Calu3 (cell line): ENCODE data around the gene GRN. TPM values are rescaled to one million over a fixed set of nuclear protein-coding genes. Genes with fewer than 3 reads are reported as not detected.

Experiments
- BruUV-seq: library from RNA; stranded (reverse); fragments of 400-500 nt; replicated peaks from 2 replicates; lab custom pipeline; 2021; lab: Mats Ljungman, UMichigan
- CTCF ChIA-PET: fragments of 300-600 bp; sonication (Branson Sonifier 250); formaldehyde crosslinking; loops from one replicate; lab custom pipeline; 2022; ENCODE audit warnings: antibody characterized with exemption; lab: Charles Lee
- DNase-seq: peaks from one replicate; pipeline ENCODE4 v3.0.0; 2022
- H3K27ac Mint-ChIP-seq: one replicate; pipeline ENCODE4 v1.8.0; 2022; ENCODE audit warnings: mixed read lengths; ENCODE audit not compliant: unreplicated experiment
- H3K27me3 Mint-ChIP-seq: one replicate; pipeline ENCODE4 v1.8.0; 2022; ENCODE audit warnings: mixed read lengths; ENCODE audit not compliant: unreplicated experiment
- H3K36me3 Mint-ChIP-seq: one replicate; pipeline ENCODE4 v1.8.0; 2022; ENCODE audit warnings: mild to moderate bottlenecking, moderate library complexity, mixed read lengths; ENCODE audit not compliant: insufficient read depth, unreplicated experiment
- H3K4me1 Mint-ChIP-seq: one replicate; pipeline ENCODE4 v1.8.0; 2022; ENCODE audit warnings: mild to moderate bottlenecking, low read depth, mixed read lengths; ENCODE audit not compliant: unreplicated experiment
- H3K4me3 Mint-ChIP-seq: one replicate; pipeline ENCODE4 v1.8.0; 2022; ENCODE audit warnings: mild to moderate bottlenecking, low read depth, moderate library complexity, mixed read lengths; ENCODE audit not compliant: unreplicated experiment
- H3K9me3 Mint-ChIP-seq: one replicate; pipeline ENCODE4 v1.8.0; 2022; ENCODE audit warnings: low read depth, mixed read lengths; ENCODE audit not compliant: unreplicated experiment
- intact Hi-C: fragments of 100-400 bp; cut with micrococcal nuclease; formaldehyde crosslinking; loops from one replicate; pipeline ENCODE4 v1.10.0; 2022; ENCODE audit not compliant: unreplicated experiment
- total RNA-seq: library from RNA; stranded (reverse); gene quantifications from 2 replicates; pipeline ENCODE4 v1.2.3, GENCODE V29; 2022
- TF ChIP-seq, protein P1 (sequence below): fragments of 200-600 bp; IDR thresholded peaks from one replicate; pipeline ENCODE4 v1.8.0; 2022; ENCODE audit warnings: antibody characterized with exemption; ENCODE audit not compliant: unreplicated experiment

Gene GRN
- total RNA-seq, 1 experiment from 2014 or later: 376 TPM

DNA sequence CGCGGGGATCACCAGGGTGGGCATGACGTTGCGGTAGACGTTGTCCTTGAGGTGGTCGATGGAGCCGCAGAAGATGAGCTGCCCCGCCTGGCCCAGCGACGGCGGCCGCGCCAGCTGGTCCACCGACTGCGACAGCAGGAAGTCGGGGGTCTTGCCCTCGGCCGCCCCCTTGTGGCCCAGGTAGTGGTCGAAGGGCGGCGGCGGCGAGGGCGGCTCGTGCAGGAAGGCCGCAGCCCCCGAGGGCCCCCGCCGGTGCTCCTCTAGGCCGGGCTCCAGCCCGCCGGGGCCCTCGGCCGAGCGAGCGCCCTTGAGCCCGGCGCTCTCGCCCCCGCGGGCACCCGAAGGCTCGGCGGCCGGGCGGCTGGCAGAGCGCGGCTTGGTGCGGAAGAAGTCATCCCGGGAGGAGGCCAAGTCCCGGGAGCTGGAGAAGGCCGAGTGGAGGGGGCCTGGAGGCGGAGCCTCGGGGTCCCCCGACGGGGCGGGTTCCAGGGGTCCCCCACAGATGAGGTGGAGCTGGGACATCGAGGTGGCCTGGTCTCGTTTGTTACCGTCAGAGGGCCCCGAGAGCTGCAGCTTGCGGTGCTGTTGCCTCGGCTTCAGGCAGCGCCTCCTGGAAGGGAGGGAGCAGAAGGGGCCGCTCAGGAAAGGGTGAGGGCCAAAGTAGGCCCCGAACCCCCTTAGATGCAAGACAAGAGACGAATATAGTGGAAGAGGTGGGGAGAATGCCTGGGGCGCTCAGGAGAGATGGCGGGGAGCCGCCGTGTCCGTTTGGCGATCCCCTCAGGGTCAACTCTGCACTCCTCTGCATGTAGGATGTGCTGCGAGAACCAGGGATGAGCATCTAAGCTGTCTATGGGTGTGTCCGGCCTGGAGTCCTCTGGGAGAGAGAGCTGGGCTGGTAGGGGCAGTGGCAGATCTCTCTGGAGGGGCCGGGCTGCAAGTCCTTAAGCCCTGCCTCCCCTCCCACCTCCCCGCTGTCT lies 9.8 kb downstream of the GRN start:
- CTCF ChIA-PET: interaction anchor here (0.5 to 1.6 kb wide), 3 partner anchors 168 to 799 kb away, joined by 3 to 9 read pairs (median 4); partner anchors contain the start of gene CCDC43
- Mint-ChIP-seq H3K9me3 (no peaks in the 10 kb centered on the region), H3K27me3 (peaks cover 45% of the 10 kb centered on the region), H3K4me3 (peak overlapping the region; percentile 32), H3K27ac (no peak overlapping the region), H3K4me1 (peaks cover under 1% of the 10 kb centered on the region), H3K36me3 (peaks cover 14% of the 10 kb centered on the region)
- no peak for DNase-seq
- BruUV-seq: no TSS peak
- intact Hi-C loops: no loop called here
- TF ChIP-seq, protein P1, sequence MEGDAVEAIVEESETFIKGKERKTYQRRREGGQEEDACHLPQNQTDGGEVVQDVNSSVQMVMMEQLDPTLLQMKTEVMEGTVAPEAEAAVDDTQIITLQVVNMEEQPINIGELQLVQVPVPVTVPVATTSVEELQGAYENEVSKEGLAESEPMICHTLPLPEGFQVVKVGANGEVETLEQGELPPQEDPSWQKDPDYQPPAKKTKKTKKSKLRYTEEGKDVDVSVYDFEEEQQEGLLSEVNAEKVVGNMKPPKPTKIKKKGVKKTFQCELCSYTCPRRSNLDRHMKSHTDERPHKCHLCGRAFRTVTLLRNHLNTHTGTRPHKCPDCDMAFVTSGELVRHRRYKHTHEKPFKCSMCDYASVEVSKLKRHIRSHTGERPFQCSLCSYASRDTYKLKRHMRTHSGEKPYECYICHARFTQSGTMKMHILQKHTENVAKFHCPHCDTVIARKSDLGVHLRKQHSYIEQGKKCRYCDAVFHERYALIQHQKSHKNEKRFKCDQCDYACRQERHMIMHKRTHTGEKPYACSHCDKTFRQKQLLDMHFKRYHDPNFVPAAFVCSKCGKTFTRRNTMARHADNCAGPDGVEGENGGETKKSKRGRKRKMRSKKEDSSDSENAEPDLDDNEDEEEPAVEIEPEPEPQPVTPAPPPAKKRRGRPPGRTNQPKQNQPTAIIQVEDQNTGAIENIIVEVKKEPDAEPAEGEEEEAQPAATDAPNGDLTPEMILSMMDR: peak; percentile 12

DNA sequence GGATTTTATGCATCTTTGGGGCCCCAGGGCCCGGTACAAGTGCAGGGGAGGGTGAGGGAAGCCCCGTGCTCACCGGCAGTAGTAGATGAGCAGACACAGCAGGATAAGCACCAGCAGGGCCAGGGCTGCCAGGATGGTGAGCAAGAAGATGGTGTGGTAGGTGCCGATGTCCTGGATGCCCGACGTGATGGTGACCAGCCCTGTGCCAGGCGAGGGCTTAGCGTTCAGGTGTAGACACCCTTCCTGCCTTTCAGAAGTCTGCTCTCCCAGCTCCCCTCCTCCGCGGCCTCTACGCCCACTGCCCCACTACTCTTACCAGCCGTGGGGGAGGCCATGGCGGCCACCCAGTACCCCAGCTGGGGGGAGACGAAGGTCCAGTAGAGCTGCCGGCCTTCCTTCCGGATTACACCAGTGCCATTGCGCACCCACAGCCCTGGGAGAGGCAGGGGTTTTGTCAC lies 10.6 kb downstream of the GRN start:
- H3K4me3 Mint-ChIP-seq: no peak overlapping the region
- peaks cover 8% of the 10 kb centered on the region for H3K4me1 Mint-ChIP-seq
- H3K9me3 Mint-ChIP-seq: no peaks in the 10 kb centered on the region
- TF ChIP-seq, protein P1: no peak
- peaks cover 53% of the 10 kb centered on the region for H3K27me3 Mint-ChIP-seq
- H3K36me3 Mint-ChIP-seq: peaks cover 14% of the 10 kb centered on the region
- DNase-seq: no peak
- CTCF ChIA-PET: interaction anchor here (0.5 to 1.7 kb wide), 5 partner anchors 8 to 798 kb away, joined by 3 to 9 read pairs (median 6); partner anchors contain the start of gene CCDC43
- no peak overlapping the region for H3K27ac Mint-ChIP-seq
- intact Hi-C loops: no loop called here
- no TSS peak for BruUV-seq

DNA sequence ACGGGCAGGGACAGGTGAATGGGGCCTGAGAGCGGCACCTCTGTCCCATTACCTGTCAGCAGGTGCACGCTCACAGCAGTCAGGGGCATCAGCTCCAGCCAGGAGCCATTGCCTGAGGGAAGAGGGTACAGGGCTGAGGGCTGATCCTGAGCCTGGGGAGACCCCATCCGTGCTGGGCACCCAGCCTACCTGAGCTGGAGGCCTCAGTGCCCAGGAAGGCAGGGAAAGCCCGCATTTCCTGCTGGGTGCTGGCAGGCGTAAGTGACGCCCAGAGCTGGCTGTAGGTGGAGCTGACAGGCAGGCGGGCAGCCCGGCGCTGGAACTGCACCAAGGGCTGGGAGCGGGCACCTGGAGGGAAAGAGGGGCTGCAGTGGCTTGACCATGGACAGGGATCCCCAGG lies 11.1 kb downstream of the GRN start:
- Mint-ChIP-seq H3K27ac (no peak overlapping the region), H3K4me1 (peaks cover 10% of the 10 kb centered on the region), H3K27me3 (peaks cover 58% of the 10 kb centered on the region), H3K4me3 (no peak overlapping the region), H3K36me3 (peaks cover 14% of the 10 kb centered on the region), H3K9me3 (no peaks in the 10 kb centered on the region)
- BruUV-seq: no TSS peak
- TF ChIP-seq, protein P1: peak; percentile 22
- CTCF ChIA-PET: interaction anchor here (1.1 to 1.7 kb wide), 5 partner anchors 9 to 334 kb away, joined by 3 to 9 read pairs (median 6); partner anchors contain the start of gene CCDC43
- peak; percentile 50 for DNase-seq
- intact Hi-C loops: no loop called here

DNA sequence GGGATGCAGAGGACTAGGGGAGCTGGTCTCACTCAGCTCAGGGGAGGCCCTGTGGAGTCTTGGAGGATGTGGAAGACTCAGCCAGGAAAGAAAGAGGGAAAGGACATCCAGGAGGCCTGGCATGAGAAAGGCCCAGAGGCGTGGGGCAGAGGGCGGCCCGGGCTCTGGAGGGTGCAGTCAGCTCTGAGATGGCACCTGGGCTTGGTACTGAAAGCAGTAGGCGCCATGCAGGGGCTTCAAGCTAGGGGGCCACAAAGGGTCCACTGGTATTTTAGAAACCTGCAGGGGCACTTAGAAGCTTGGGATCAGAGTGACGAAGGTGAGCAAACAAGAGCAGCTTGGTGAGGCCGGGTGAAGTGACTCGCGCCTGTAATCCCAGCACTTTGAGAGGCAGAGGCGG lies 13.0 kb downstream of the GRN start:
- no TSS peak for BruUV-seq
- TF ChIP-seq, protein P1: no peak
- Mint-ChIP-seq H3K27ac (no peak overlapping the region), H3K4me1 (peaks cover 10% of the 10 kb centered on the region), H3K36me3 (peaks cover 4% of the 10 kb centered on the region), H3K27me3 (peaks cover 75% of the 10 kb centered on the region), H3K9me3 (no peaks in the 10 kb centered on the region), H3K4me3 (no peak overlapping the region)
- intact Hi-C loops: no loop called here
- no peak for DNase-seq
- CTCF ChIA-PET: interaction anchor here (0.6 to 2.1 kb wide), 5 partner anchors 9 to 212 kb away, joined by 3 to 6 read pairs (median 3); no protein-coding TSS in a partner anchor
